Body of pancreas (tissue), 4 donors: ENCODE results near the gene RAB3B.

Experiments
- POLR2A ChIP-seq, 3 donors: fragments of 450-650 bp; IDR thresholded peaks; one replicate each; pipeline ENCODE4 v1.6.1; 2016; ENCODE audit warnings: antibody characterized with exemption in 3 of 3, mild to moderate bottlenecking in 2 of 3
- TF ChIP-seq, protein P1 (sequence below), 7 experiments: fragments of 450-650 bp in 4 of 7; fragments of 200-600 bp in 3 of 7; sonication (generic) in 3 of 7; IDR thresholded peaks; one replicate each; pipeline ENCODE4 v1.5.1; 2016 to 2019; ENCODE audit warnings: antibody characterized with exemption in 7 of 7

DNA sequence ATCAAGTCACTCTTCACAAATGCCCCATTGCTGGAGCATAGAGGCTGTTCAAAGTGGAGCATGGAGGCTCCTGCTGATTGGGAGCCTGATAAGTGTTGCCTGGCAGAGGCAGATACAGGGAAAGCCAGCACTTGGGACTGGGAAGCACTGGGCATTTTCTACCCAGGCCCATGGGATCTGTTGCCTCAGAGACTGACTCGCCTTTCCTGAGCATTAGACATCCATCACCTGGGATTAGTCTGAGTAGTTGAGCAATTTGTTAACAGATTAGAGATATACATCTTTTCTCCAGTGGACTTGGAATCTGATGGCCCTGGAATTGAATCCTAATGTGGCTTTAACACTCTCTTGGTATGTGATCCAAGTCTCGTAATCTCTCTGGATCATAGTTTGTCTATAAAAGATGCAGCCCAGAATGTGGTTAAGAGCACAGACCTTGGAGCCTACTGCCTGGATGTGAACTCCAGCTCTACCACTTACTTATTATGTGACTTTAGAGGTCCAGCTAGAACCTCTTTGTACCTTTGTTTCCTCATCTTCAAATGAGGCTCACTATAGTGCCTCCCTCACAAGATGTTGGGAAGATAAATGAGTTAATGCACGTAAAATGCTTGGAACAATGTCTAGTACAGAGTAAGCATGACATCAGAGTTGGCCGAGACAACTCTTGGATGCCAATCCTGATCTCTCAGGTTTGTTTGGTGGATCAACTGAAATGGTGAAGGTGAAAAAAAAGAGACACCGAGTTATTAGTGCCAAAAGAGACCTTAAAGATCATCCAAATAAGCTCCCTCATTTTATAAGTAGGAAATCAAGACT, 73.7 kb downstream of the RAB3B start:
- TF ChIP-seq, protein P1, sequence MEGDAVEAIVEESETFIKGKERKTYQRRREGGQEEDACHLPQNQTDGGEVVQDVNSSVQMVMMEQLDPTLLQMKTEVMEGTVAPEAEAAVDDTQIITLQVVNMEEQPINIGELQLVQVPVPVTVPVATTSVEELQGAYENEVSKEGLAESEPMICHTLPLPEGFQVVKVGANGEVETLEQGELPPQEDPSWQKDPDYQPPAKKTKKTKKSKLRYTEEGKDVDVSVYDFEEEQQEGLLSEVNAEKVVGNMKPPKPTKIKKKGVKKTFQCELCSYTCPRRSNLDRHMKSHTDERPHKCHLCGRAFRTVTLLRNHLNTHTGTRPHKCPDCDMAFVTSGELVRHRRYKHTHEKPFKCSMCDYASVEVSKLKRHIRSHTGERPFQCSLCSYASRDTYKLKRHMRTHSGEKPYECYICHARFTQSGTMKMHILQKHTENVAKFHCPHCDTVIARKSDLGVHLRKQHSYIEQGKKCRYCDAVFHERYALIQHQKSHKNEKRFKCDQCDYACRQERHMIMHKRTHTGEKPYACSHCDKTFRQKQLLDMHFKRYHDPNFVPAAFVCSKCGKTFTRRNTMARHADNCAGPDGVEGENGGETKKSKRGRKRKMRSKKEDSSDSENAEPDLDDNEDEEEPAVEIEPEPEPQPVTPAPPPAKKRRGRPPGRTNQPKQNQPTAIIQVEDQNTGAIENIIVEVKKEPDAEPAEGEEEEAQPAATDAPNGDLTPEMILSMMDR (IDR thresholded peaks at IDR 0.05): no peak
- no peak for TF ChIP-seq POLR2A (IDR thresholded peaks at IDR 0.05)
